Mononuclear cell (primary cell): ENCODE measurements around the gene ESR2. TPM values are rescaled to one million over a fixed set of nuclear protein-coding genes. Genes with fewer than 3 reads are reported as not detected.

Experiments used
- H3K27me3 ChIP-seq: 2 replicates; pipeline ENCODE4 v1.6.0; 2011; ENCODE audit warnings: low read length, control low read depth; ENCODE audit not compliant: insufficient read depth
- H3K4me1 ChIP-seq: 2 replicates; pipeline ENCODE4 v1.5.1; 2011; ENCODE audit warnings: mild to moderate bottlenecking, low read length, control low read depth; ENCODE audit not compliant: insufficient read depth
- H3K4me3 ChIP-seq: 2 replicates; pipeline ENCODE4 v1.5.1; 2011; ENCODE audit warnings: mild to moderate bottlenecking, low read length, moderate library complexity
- H3K9me3 ChIP-seq: 2 replicates; pipeline ENCODE4 v1.5.1; 2011; ENCODE audit warnings: low read depth, mild to moderate bottlenecking, control low read depth, low read length
- total RNA-seq: library from RNA; depleted of rRNA; stranded (reverse); fragments of >200 nt; gene quantifications from one replicate; pipeline ENCODE4 v1.2.3, GENCODE V29; 2012

Gene ESR2
- total RNA-seq, 1 donor, result 1.3 TPM

- Histone ChIP-seq H3K4me3 (no peak overlapping the region), H3K27me3 (no peaks in the 10 kb centered on the region), H3K4me1 (no peaks in the 10 kb centered on the region), H3K9me3 (no peaks in the 10 kb centered on the region)
Observed at GRCh38 chr14:64091217-64091616, 203.0 kb downstream of the ESR2 start.

- H3K27me3 ChIP-seq, result no peaks in the 10 kb centered on the region
- no peaks in the 10 kb centered on the region for H3K4me1 ChIP-seq
- H3K4me3 ChIP-seq, result no peak overlapping the region
- H3K9me3 ChIP-seq, result no peaks in the 10 kb centered on the region
Observed at GRCh38 chr14:64089920-64090319, 204.3 kb downstream of the ESR2 start.

- H3K27me3 ChIP-seq, result no peaks in the 10 kb centered on the region
- H3K9me3 ChIP-seq, result no peaks in the 10 kb centered on the region
- H3K4me1 ChIP-seq, result no peaks in the 10 kb centered on the region
- no peak overlapping the region for H3K4me3 ChIP-seq
Observed at GRCh38 chr14:64088647-64088964, 205.6 kb downstream of the ESR2 start.

GRCh38 chr14:64082837-64083236, 211.3 kb downstream of the ESR2 start:
- H3K4me1 ChIP-seq, result no peaks in the 10 kb centered on the region
- H3K9me3 ChIP-seq, result no peaks in the 10 kb centered on the region
- H3K4me3 ChIP-seq, result no peak overlapping the region
- H3K27me3 ChIP-seq, result no peaks in the 10 kb centered on the region

GRCh38 chr14:64081174-64081746, 212.9 kb downstream of the ESR2 start:
- Histone ChIP-seq H3K4me3 (no peak overlapping the region), H3K27me3 (no peaks in the 10 kb centered on the region), H3K9me3 (no peaks in the 10 kb centered on the region), H3K4me1 (no peaks in the 10 kb centered on the region)

- no peak overlapping the region for H3K4me3 ChIP-seq
- no peaks in the 10 kb centered on the region for H3K4me1 ChIP-seq
Observed at GRCh38 chr14:64080452-64080851, 213.7 kb downstream of the ESR2 start.

GRCh38 chr14:64075613-64076005, 218.6 kb downstream of the ESR2 start:
- H3K4me3 ChIP-seq, result no peak overlapping the region
- no peaks in the 10 kb centered on the region for H3K9me3 ChIP-seq
- no peaks in the 10 kb centered on the region for H3K27me3 ChIP-seq

More at GRCh38 chr14:64080452-64080851, 213.7 kb downstream of the ESR2 start:
- no peaks in the 10 kb centered on the region for H3K27me3 ChIP-seq
- no peaks in the 10 kb centered on the region for H3K9me3 ChIP-seq

GRCh38 chr14:64074961-64075612, 219.1 kb downstream of the ESR2 start:
- Histone ChIP-seq H3K4me3 (no peak overlapping the region), H3K27me3 (no peaks in the 10 kb centered on the region), H3K4me1 (no peaks in the 10 kb centered on the region)

More at GRCh38 chr14:64075613-64076005, 218.6 kb downstream of the ESR2 start:
- no peaks in the 10 kb centered on the region for H3K4me1 ChIP-seq

GRCh38 chr14:64069634-64070359, 224.4 kb downstream of the ESR2 start:
- no peak overlapping the region for H3K4me3 ChIP-seq
- no peaks in the 10 kb centered on the region for H3K27me3 ChIP-seq
- H3K9me3 ChIP-seq, result no peaks in the 10 kb centered on the region
- H3K4me1 ChIP-seq, result no peaks in the 10 kb centered on the region

More at GRCh38 chr14:64074961-64075612, 219.1 kb downstream of the ESR2 start:
- no peaks in the 10 kb centered on the region for H3K9me3 ChIP-seq

- no peak overlapping the region for H3K4me3 ChIP-seq
- no peaks in the 10 kb centered on the region for H3K9me3 ChIP-seq
- H3K27me3 ChIP-seq, result no peaks in the 10 kb centered on the region
- no peaks in the 10 kb centered on the region for H3K4me1 ChIP-seq
Observed at GRCh38 chr14:64064447-64064846, 229.7 kb downstream of the ESR2 start.

GRCh38 chr14:64062381-64063115, 231.6 kb downstream of the ESR2 start:
- Histone ChIP-seq H3K27me3 (no peaks in the 10 kb centered on the region), H3K9me3 (no peaks in the 10 kb centered on the region), H3K4me3 (no peak overlapping the region), H3K4me1 (no peaks in the 10 kb centered on the region)

GRCh38 chr14:64061706-64062105, 232.5 kb downstream of the ESR2 start:
- H3K27me3 ChIP-seq, result no peaks in the 10 kb centered on the region
- H3K9me3 ChIP-seq, result no peaks in the 10 kb centered on the region
- H3K4me1 ChIP-seq, result no peaks in the 10 kb centered on the region
- no peak overlapping the region for H3K4me3 ChIP-seq

- no peaks in the 10 kb centered on the region for H3K27me3 ChIP-seq
- H3K4me3 ChIP-seq, result no peak overlapping the region
- no peaks in the 10 kb centered on the region for H3K9me3 ChIP-seq
- no peaks in the 10 kb centered on the region for H3K4me1 ChIP-seq
Observed at GRCh38 chr14:64061115-64061514, 233.1 kb downstream of the ESR2 start.

GRCh38 chr14:64060648-64061096, 233.5 kb downstream of the ESR2 start:
- H3K4me1 ChIP-seq, result no peaks in the 10 kb centered on the region
- H3K4me3 ChIP-seq, result no peak overlapping the region
- no peaks in the 10 kb centered on the region for H3K27me3 ChIP-seq
- no peaks in the 10 kb centered on the region for H3K9me3 ChIP-seq

GRCh38 chr14:64060199-64060545, 234.0 kb downstream of the ESR2 start:
- no peaks in the 10 kb centered on the region for H3K4me1 ChIP-seq
- no peaks in the 10 kb centered on the region for H3K27me3 ChIP-seq
- no peak overlapping the region for H3K4me3 ChIP-seq
- H3K9me3 ChIP-seq, result no peaks in the 10 kb centered on the region
